ENCODE data around the gene TFCP2L1.
"Not testable (repeated sequence)": the region's sequence is repeated elsewhere in the genome, so short reads cannot be mapped to it uniquely, and the experiment has no call there.

Gene TFCP2L1

GRCh38 chr2:121309323-121309722, 24.3 kb upstream of the TFCP2L1 start:
- no peak for DNase-seq (ENCODE audit: extremely low read depth, low read depth)
- no peak for TF ChIP-seq CTCF (IDR thresholded peaks at IDR 0.05; ENCODE audit: low read depth, low read length, missing control alignments)

DNA sequence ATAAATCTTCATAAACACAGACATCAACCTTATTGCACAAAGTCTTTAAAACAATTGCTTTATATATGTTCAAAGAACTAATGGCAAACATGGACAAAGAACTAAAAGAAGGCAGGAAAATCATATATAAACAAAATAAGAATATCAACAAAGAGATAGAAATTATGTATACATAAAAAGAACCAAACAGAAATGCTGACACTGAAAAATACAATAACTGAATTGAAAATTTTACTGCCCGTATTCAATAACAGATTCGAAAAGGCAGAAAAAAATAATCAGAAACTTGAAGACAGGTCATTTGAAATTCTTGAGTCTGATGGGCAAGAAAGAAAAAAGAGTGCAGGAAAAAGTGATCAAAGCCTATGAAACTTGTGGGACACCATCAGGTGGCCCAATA, 22.0 kb upstream of the TFCP2L1 start:
- DNase-seq (ENCODE audit: extremely low read depth, low read depth): no peak
- no peak for TF ChIP-seq CTCF (IDR thresholded peaks at IDR 0.05; ENCODE audit: low read depth, low read length, missing control alignments)
- H3K4me3 ChIP-seq (replicated peaks; ENCODE audit: low read depth, low read length): no peak overlapping the region

More at GRCh38 chr2:121309323-121309722, 24.3 kb upstream of the TFCP2L1 start:
- H3K4me3 ChIP-seq (replicated peaks; ENCODE audit: low read depth, low read length): no peak overlapping the region

DNA sequence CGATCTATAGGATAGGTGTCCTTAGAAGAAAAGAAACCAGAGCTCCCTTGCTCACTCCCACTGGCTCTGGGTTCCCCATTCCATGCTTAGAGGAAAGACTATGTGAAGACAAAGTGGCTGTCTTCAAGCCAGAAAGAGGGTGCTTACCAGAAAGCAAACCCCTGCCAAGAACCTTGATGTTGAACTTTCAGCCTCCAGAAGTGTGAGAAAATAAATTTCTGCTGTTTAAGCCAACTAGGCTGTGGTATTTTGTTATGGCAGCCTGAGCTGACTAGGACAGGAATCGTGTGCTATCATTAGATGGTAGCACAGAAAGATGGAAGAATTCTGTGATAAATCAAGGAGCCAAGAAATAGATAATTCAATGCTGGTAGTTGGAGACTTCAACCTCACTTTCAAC, 19.9 kb upstream of the TFCP2L1 start:
- H3K4me3 ChIP-seq (replicated peaks; ENCODE audit: low read depth, low read length): no peak overlapping the region
- no peak for TF ChIP-seq CTCF (IDR thresholded peaks at IDR 0.05; ENCODE audit: low read depth, low read length, missing control alignments)
- DNase-seq (ENCODE audit: extremely low read depth, low read depth): no peak

DNA sequence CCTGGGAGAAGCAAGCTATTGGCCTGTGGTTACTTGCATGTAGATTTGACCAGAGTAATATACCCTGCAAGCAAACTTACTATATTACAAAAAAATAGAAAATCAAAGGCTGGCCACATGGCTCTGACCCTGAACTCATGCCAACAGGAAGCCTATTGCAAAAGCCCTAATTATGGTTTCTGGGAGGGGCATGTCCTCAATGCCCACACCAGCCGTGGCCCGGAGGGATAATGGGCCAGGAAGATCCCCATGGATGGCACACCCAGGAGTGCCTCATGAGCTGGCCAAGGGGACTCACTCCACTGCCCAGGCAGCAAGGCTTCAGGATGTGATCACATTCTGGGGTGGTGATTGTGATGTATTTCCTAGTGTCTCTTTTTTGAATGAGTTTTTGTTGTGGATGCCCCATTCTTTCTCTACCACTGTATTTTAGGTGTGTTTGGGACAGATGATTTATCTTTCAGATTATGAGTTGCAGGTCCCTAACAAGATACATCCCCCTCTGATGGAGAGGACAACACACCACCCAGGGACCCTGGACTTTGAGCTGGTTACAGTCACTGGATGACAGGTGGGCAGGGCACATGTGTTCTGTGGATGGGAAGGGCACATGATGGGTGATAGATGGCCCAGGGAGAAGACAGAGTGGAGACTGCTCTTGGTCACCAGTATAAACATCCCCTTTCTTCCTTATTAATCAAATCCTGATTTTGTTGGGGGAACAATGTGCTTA, 18.7 kb upstream of the TFCP2L1 start:
- DNase-seq (ENCODE audit: extremely low read depth, low read depth): no peak
- no peak overlapping the region for H3K4me3 ChIP-seq (replicated peaks; ENCODE audit: low read depth, low read length)
- no peak for TF ChIP-seq CTCF (IDR thresholded peaks at IDR 0.05; ENCODE audit: low read depth, low read length, missing control alignments)

DNA sequence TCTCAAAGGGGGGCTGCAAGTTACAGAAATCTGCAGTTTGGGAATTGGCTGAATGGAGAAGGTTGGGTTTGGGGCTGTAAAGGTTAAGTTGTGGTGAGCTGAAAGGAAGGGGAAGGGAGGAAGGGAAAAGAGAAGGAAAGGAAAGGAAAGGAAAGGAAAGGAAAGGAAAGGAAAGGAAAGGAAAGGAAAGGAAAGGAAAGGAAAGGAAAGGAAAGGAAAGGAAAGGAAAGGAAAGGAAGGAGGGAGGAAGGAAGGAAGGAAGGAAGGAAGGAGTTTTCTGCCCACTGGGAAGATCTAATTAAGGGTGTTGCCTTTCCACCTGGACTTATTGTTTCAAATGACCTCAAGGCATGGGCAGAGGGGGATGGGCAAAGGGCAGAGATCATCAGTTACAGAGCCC, 16.2 kb upstream of the TFCP2L1 start:
- DNase-seq (ENCODE audit: extremely low read depth, low read depth); H3K4me3 ChIP-seq (replicated peaks; ENCODE audit: low read depth, low read length): not testable (repeated sequence)

DNA sequence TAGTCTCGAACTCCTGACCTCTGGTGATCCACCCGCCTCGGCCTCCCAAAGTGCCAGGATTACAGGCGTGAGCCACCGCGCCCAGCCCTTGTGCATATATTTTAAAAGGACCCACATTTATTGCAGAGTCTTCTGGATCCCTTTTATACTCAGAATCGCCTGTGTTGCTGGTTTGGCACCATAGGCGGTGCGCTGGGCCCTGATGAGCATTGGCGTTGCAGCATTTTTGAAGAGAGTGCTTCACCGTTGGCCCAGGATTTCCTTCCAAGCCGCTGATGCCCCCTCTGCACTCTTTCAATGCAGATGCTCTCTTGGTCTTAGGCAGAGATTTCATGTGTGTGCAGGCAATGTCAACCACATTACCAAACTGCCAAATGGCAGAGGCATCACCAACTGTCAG, 13.5 kb upstream of the TFCP2L1 start:
- DNase-seq (ENCODE audit: extremely low read depth, low read depth): no peak
- no peak overlapping the region for H3K4me3 ChIP-seq (replicated peaks; ENCODE audit: low read depth, low read length)
- no peak for TF ChIP-seq CTCF (IDR thresholded peaks at IDR 0.05; ENCODE audit: low read depth, low read length, missing control alignments)

DNA sequence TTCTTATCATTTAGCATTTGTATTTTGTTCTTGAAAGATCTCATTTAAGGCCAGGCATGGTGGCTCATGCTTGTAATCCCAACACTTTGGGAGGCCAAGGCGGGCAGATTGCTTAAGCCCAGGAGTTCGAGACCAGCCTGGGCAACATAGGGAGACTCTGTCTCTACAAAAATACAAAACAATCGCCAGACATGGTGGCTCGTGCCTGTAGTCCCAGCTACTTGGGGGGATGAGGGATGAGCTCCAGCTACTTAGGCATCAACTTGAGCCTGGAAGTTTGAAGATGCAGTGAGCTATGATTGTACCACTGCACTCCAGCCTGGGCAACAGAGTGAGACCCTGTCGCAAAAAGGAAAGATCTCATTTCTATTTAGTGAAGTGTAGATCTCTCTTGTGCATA, 12.9 kb upstream of the TFCP2L1 start:
- not testable (repeated sequence) for DNase-seq (ENCODE audit: extremely low read depth, low read depth); H3K4me3 ChIP-seq (replicated peaks; ENCODE audit: low read depth, low read length)

DNA sequence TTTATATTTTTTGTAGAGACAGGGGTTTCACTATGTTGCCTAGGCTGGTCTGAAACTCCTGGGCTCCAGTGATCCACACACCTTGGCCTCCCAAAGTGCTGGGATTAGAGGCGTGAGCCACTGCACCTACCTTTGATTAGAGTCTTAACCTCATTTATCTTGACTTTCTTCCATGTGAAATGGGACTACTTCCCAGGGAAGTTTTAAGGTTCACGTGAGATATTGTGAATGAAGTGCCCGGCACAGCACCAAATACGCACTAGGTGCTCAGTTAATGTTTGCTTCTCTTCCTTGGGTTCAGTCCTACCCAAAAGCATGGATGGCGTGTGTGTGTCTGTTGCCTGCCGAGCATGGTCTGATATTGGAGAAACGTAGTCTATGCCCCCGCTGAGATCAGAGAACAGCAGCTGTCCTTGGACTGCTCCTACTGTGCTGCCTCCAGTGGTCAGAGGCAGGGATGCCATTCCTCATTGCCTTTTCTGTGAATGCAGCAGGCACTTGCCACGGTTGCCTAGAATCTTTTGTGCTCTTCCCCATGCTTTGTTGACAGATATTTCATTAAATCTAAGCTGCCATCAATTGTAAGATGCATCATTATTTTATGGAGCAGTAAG, 12.3 kb upstream of the TFCP2L1 start:
- no peak overlapping the region for H3K4me3 ChIP-seq (replicated peaks; ENCODE audit: low read depth, low read length)
- peak; percentile 3 for DNase-seq (ENCODE audit: extremely low read depth, low read depth)
- TF ChIP-seq CTCF (IDR thresholded peaks at IDR 0.05; ENCODE audit: low read depth, low read length, missing control alignments): peak; percentile 76

Data from HFF-Myc (cell line).